Vagina (tissue), 2 donors: ENCODE measurements around the gene ZNF536. TPM values are rescaled to one million over a fixed set of nuclear protein-coding genes. Genes with fewer than 3 reads are reported as not detected.

Experiments used
- DNase-seq, 2 donors: peaks; one replicate each; pipeline ENCODE4 v3.0.0-alpha.2; 2017; ENCODE audit errors: extremely low spot score in 2 of 2
- H3K27ac ChIP-seq: fragments of 200-600 bp; sonication (generic); one replicate; pipeline ENCODE4 v1.5.1; 2019
- H3K27me3 ChIP-seq: fragments of 200-600 bp; sonication (generic); one replicate; pipeline ENCODE4 v1.5.1; 2019
- H3K36me3 ChIP-seq, 2 donors: fragments of 200-600 bp; sonication (generic); one replicate each; pipeline ENCODE4 v1.5.1; 2017 to 2019
- H3K4me1 ChIP-seq: fragments of 200-600 bp; sonication (generic); one replicate; pipeline ENCODE4 v1.5.1; 2019
- H3K4me3 ChIP-seq, 2 donors: fragments of 200-600 bp; sonication (generic); 1 replicate in 1 of 2; 2 replicates in 1 of 2; pipeline ENCODE4 v1.5.1; 2016 to 2019
- H3K9me3 ChIP-seq: fragments of 200-600 bp; sonication (generic); one replicate; pipeline ENCODE4 v1.5.1; 2019
- POLR2A ChIP-seq, 2 donors: fragments of 450-650 bp; IDR thresholded peaks; one replicate each; pipeline ENCODE4 v1.6.1; 2017; ENCODE audit warnings: antibody characterized with exemption in 2 of 2, mild to moderate bottlenecking in 2 of 2, moderate library complexity in 2 of 2
- POLR2AphosphoS5 ChIP-seq, 2 donors: sonication (generic); formaldehyde crosslinking; IDR thresholded peaks; one replicate each; pipeline ENCODE4 v1.9.0; 2017; ENCODE audit warnings: antibody characterized with exemption in 2 of 2, mild to moderate bottlenecking in 2 of 2, low read depth in 1 of 2; ENCODE audit not compliant: insufficient read depth in 1 of 2
- intact Hi-C: fragments of 100-400 bp; cut with DNase I; formaldehyde crosslinking; loops from one replicate; pipeline ENCODE4 v1.15.1; 2023
- total RNA-seq: library from RNA; depleted of rRNA; stranded (reverse); fragments of >200 nt; gene quantifications from one replicate; pipeline ENCODE4 v1.2.3, GENCODE V29; 2016
- TF ChIP-seq, protein P1 (sequence below), 3 experiments: fragments of 450-650 bp in 2 of 3; fragments of 200-600 bp in 1 of 3; sonication (generic) in 1 of 3; IDR thresholded peaks; one replicate each; pipeline ENCODE4 v1.5.1; 2017 to 2019; ENCODE audit warnings: antibody characterized with exemption in 3 of 3, mild to moderate bottlenecking in 2 of 3, moderate library complexity in 2 of 3

ZNF536 gene
- total RNA-seq, 1 donor from 2014 or later: 2.5 TPM

DNA sequence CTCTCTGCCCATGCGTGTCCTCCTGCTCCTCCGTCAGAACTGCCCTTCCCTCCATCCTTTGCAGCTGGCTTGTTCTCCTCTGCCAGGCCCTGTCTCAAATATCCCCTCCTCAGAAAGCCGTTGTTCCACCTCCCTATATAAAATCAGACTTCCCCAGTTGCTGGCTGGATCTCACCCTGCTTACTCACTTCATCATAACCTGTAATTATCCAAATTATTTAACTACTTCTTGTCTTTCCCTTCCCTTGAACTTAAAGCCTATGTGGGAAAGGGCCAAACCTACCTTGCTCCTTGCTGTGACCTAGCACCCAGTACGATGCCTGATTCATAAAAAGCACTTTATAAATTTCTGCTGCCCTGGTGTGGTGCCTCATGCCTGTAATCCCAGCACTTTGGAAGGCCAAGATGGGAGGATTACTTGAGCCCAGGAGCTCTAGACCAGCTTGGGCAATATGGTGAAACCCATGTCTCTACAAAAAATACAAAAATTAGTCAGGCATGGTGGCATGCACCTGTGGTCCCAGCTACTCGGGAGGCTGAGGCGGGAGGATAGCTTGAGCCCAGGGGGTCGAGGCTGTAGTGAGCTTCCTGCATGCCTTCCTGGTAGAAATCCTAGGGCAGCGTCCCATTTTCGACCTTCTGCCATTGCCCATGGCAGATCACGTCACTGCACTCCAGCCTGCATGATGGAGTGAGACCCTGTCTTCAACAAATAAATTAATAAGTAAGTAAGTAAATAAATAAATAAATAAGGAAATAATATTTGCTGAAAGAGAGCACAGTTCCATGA is 39.5 kb upstream of the ZNF536 start:
- TF ChIP-seq, protein P1, sequence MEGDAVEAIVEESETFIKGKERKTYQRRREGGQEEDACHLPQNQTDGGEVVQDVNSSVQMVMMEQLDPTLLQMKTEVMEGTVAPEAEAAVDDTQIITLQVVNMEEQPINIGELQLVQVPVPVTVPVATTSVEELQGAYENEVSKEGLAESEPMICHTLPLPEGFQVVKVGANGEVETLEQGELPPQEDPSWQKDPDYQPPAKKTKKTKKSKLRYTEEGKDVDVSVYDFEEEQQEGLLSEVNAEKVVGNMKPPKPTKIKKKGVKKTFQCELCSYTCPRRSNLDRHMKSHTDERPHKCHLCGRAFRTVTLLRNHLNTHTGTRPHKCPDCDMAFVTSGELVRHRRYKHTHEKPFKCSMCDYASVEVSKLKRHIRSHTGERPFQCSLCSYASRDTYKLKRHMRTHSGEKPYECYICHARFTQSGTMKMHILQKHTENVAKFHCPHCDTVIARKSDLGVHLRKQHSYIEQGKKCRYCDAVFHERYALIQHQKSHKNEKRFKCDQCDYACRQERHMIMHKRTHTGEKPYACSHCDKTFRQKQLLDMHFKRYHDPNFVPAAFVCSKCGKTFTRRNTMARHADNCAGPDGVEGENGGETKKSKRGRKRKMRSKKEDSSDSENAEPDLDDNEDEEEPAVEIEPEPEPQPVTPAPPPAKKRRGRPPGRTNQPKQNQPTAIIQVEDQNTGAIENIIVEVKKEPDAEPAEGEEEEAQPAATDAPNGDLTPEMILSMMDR (IDR thresholded peaks at IDR 0.05): no peak
- no peak for TF ChIP-seq POLR2A (IDR thresholded peaks at IDR 0.05)
- no peak for TF ChIP-seq POLR2AphosphoS5 (IDR thresholded peaks at IDR 0.05; ENCODE audit: insufficient read depth in 1 of 2, low read depth in 1 of 2)
- H3K36me3 ChIP-seq: no peaks in the 10 kb centered on the region
- no peaks in the 10 kb centered on the region for H3K27me3 ChIP-seq
- no peak overlapping the region for H3K4me3 ChIP-seq
- no peak overlapping the region for H3K27ac ChIP-seq
- H3K9me3 ChIP-seq: no peaks in the 10 kb centered on the region
- no peak for DNase-seq
- no peaks in the 10 kb centered on the region for H3K4me1 ChIP-seq
- intact Hi-C loops: no loop called here

DNA sequence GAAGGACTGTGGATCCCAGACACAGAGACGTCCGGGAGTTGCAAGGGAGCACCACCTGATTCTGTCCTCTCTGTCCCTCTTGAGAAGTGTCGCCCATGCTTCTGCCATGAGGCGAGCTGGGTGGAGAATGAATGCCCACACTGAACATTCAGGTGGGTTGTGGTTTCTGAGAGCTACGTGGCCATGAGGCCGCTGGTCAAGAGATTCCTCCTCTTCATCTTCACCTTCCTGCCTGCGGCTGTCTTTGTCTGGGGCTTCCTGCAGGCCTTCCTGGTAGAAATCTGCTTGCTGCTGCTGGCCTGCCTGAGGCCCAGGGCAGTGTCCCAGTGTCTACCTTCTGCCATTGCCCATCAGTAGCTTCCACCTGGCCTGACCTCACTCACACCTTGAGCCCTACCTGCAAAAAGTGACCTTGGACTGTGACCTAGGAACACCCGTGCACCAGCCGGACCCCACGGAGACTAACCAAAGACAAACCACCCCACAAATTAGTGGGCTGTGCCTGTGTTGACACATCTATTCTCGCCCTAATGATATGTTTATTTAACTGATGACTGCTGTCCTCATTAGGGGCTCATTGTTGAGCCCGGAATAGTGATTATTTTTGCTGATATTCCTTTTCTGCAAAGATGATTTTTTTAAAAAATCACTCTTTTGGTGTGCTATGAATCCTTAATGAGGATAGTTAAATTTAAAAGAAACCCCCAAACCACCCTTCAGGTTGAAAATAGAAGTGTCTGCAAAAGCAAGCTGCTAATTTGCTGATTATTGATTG is 38.7 kb upstream of the ZNF536 start:
- TF ChIP-seq POLR2A (IDR thresholded peaks at IDR 0.05): no peak
- no peak for TF ChIP-seq POLR2AphosphoS5 (IDR thresholded peaks at IDR 0.05; ENCODE audit: insufficient read depth in 1 of 2, low read depth in 1 of 2)
- TF ChIP-seq, protein P1 (IDR thresholded peaks at IDR 0.05): no peak
- no peak overlapping the region for H3K4me3 ChIP-seq
- H3K27ac ChIP-seq: no peak overlapping the region
- H3K27me3 ChIP-seq: no peaks in the 10 kb centered on the region
- no peaks in the 10 kb centered on the region for H3K9me3 ChIP-seq
- no peaks in the 10 kb centered on the region for H3K36me3 ChIP-seq
- intact Hi-C loops: no loop called here
- no peaks in the 10 kb centered on the region for H3K4me1 ChIP-seq
- no peak for DNase-seq

DNA sequence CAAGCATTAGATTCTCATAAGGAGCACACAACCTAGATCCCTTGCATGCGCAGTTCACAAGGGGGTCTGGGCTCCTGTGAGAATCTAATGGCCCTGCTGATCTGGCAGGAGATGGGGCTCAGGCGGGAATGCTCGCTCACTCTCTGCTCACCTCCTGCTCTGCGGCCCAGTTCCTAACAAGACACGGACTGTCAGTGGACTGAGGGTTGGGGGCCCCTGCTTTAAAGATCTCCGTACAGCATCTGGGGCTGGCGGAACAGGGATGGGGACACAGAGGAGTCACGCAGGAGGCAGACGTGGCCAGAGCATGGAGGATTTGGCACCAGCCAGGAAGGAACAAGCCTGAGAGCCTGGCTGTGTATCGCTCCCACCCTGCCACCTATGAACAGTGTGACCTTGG is 37.3 kb upstream of the ZNF536 start:
- Histone ChIP-seq H3K27ac (no peak overlapping the region), H3K4me3 (no peak overlapping the region), H3K36me3 (no peaks in the 10 kb centered on the region), H3K27me3 (no peaks in the 10 kb centered on the region), H3K9me3 (no peaks in the 10 kb centered on the region), H3K4me1 (peaks cover under 1% of the 10 kb centered on the region)
- DNase-seq: no peak
- TF ChIP-seq POLR2A (IDR thresholded peaks at IDR 0.05) (no peak), POLR2AphosphoS5 (IDR thresholded peaks at IDR 0.05; ENCODE audit: insufficient read depth in 1 of 2, low read depth in 1 of 2) (no peak)
- TF ChIP-seq, protein P1 (IDR thresholded peaks at IDR 0.05): no peak
- intact Hi-C loops: no loop called here

DNA sequence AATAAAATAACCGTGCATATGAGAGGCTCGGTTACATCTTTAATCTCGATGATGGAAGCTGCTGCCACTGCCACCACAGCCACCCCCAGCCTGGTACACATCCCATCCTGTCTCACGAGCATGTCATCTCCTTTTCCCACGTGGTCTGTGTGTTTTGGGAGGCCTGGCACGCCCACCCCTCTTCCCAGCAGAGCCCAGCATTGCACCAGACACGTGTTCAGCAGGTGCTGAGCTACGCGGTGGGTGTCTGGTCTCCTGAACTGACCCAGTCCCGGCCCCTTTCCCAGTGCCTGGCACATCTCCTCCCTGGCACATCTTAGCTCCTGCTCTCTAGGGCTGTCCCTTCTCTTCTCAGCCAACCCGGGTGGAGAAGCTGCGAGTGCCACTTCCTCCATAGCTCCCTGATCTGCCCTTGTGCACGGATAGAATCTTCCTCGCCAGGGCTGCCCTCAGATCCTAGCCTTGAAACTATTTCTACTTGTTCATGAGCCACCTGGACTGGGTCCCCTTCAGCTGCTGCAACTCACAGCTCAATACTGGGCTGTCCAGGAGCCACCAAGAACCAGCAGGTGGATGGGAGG is 36.8 kb upstream of the ZNF536 start:
- no peak for DNase-seq
- Histone ChIP-seq H3K4me3 (no peak overlapping the region), H3K27me3 (no peaks in the 10 kb centered on the region), H3K4me1 (peaks cover 6% of the 10 kb centered on the region), H3K27ac (no peak overlapping the region), H3K36me3 (no peaks in the 10 kb centered on the region), H3K9me3 (no peaks in the 10 kb centered on the region)
- intact Hi-C loops: no loop called here
- TF ChIP-seq POLR2A (IDR thresholded peaks at IDR 0.05) (no peak), POLR2AphosphoS5 (IDR thresholded peaks at IDR 0.05; ENCODE audit: insufficient read depth in 1 of 2, low read depth in 1 of 2) (no peak)
- TF ChIP-seq, protein P1 (IDR thresholded peaks at IDR 0.05): no peak
